IMR-90 (cell line): ENCODE results near the gene MFSD6. TPM values are rescaled to one million over a fixed set of nuclear protein-coding genes. Genes with fewer than 3 reads are reported as not detected.

Source experiments
- ATAC-seq: fragments of 200-7000 bp; cut with Tn5 transposase; 2 replicates; pipeline ENCODE4 v1.9.1; 2020; ENCODE audit warnings: low read depth, mild to moderate bottlenecking, moderate library complexity
- BruUV-seq: library from RNA; stranded (reverse); fragments of 400-500 nt; replicated peaks from 2 replicates; lab custom pipeline; 2021; lab: Mats Ljungman, UMichigan
- CTCF ChIA-PET: fragments of 300-600 bp; formaldehyde crosslinking; extraction: SDS; loops from one replicate; lab custom pipeline; 2021; ENCODE audit warnings: antibody characterized with exemption; lab: Yijun Ruan, JAX
- POLR2A ChIA-PET: fragments of 300-600 bp; sonication (Branson Sonifier 250); formaldehyde crosslinking; loops from one replicate; lab custom pipeline; 2022; ENCODE audit warnings: antibody characterized with exemption; ENCODE audit not compliant: unreplicated experiment; lab: Charles Lee
- DNase-seq: peaks from one replicate; pipeline ENCODE4 v3.0.0; 2013
- H2AFZ ChIP-seq: replicated peaks from 2 replicates; pipeline ENCODE3; 2013; ENCODE audit warnings: low read length, mild to moderate bottlenecking; ENCODE audit not compliant: poor library complexity
- H2AK5ac ChIP-seq: 2 replicates; pipeline ENCODE4 v1.6.1; 2013; ENCODE audit warnings: low read depth, low read length, inconsistent platforms
- H2AK9ac ChIP-seq: replicated peaks from 2 replicates; pipeline ENCODE3; 2013; ENCODE audit warnings: mild to moderate bottlenecking, low read depth, low read length, moderate library complexity; ENCODE audit not compliant: poor library complexity
- H2BK120ac ChIP-seq: 2 replicates; pipeline ENCODE4 v1.6.1; 2013; ENCODE audit warnings: low read depth, low read length, inconsistent platforms
- H2BK15ac ChIP-seq: 3 replicates; pipeline ENCODE4 v1.6.1; 2013; ENCODE audit warnings: low read depth, low read length, inconsistent platforms
- H2BK20ac ChIP-seq: 2 replicates; pipeline ENCODE4 v1.6.1; 2013; ENCODE audit warnings: low read depth, mild to moderate bottlenecking, inconsistent platforms, low read length, moderate library complexity
- H2BK5ac ChIP-seq: 2 replicates; pipeline ENCODE4 v1.6.1; 2013; ENCODE audit warnings: mild to moderate bottlenecking, low read depth, low read length, inconsistent platforms; ENCODE audit not compliant: poor library complexity, severe bottlenecking
- H3K14ac ChIP-seq: replicated peaks from 2 replicates; pipeline ENCODE4 v1.6.1; 2013; ENCODE audit warnings: low read depth, low read length, inconsistent platforms
- H3K18ac ChIP-seq: 2 replicates; pipeline ENCODE4 v1.6.1; 2013; ENCODE audit warnings: low read depth, low read length, control low read depth
- H3K23ac ChIP-seq: 2 replicates; pipeline ENCODE4 v1.6.1; 2013; ENCODE audit warnings: low read depth, low read length, inconsistent platforms
- H3K27ac ChIP-seq: 2 replicates; pipeline ENCODE4 v1.5.1; 2013; ENCODE audit warnings: mild to moderate bottlenecking, control low read depth, low read length; ENCODE audit not compliant: insufficient read depth
- H3K27me3 ChIP-seq: 2 replicates; pipeline ENCODE4 v1.6.1; 2013; ENCODE audit warnings: low read length; ENCODE audit not compliant: control insufficient read depth, insufficient read depth
- H3K36me3 ChIP-seq: 2 replicates; pipeline ENCODE4 v1.6.1; 2013; ENCODE audit warnings: low read length, mixed read lengths; ENCODE audit not compliant: control insufficient read depth, insufficient read depth
- H3K4ac ChIP-seq: 2 replicates; pipeline ENCODE4 v1.6.1; 2013; ENCODE audit warnings: low read depth, low read length, inconsistent platforms
- H3K4me1 ChIP-seq: 2 replicates; pipeline ENCODE4 v1.6.1; 2013; ENCODE audit warnings: low read length, mixed read lengths; ENCODE audit not compliant: control insufficient read depth, insufficient read depth
- H3K4me2 ChIP-seq: 2 replicates; pipeline ENCODE4 v1.6.1; 2013; ENCODE audit warnings: low read depth, mild to moderate bottlenecking, control low read depth, low read length, moderate library complexity
- H3K4me3 ChIP-seq: 2 replicates; pipeline ENCODE4 v1.5.1; 2013; ENCODE audit warnings: low read depth, mild to moderate bottlenecking, control low read depth, low read length, moderate library complexity; ENCODE audit not compliant: insufficient read depth
- H3K56ac ChIP-seq: 2 replicates; pipeline ENCODE4 v1.6.1; 2013; ENCODE audit warnings: low read length, inconsistent platforms; ENCODE audit not compliant: insufficient read depth; ENCODE audit errors: extremely low read depth
- H3K79me1 ChIP-seq, 2 experiments: 2 replicates each; pipeline ENCODE4 v1.6.1; 2013; ENCODE audit warnings: low read length in 2 of 2, inconsistent platforms in 1 of 2, low read depth in 1 of 2
- H3K9ac ChIP-seq: 2 replicates; pipeline ENCODE4 v1.6.1; 2013; ENCODE audit warnings: low read depth, low read length, control low read depth
- H3K9me1 ChIP-seq: 2 replicates; pipeline ENCODE4 v1.6.1; 2013; ENCODE audit warnings: low read length, inconsistent platforms; ENCODE audit not compliant: insufficient read depth
- H3K9me3 ChIP-seq: 2 replicates; pipeline ENCODE4 v1.6.1; 2013; ENCODE audit warnings: low read length; ENCODE audit not compliant: control insufficient read depth, insufficient read depth
- H4K20me1 ChIP-seq: 2 replicates; pipeline ENCODE4 v1.6.1; 2013; ENCODE audit warnings: low read length, inconsistent platforms; ENCODE audit not compliant: insufficient read depth
- H4K5ac ChIP-seq: 2 replicates; pipeline ENCODE4 v1.6.1; 2013; ENCODE audit warnings: mild to moderate bottlenecking, low read depth, low read length, control low read depth
- H4K8ac ChIP-seq, 2 experiments: 2 replicates each; pipeline ENCODE4 v1.6.1; 2013; ENCODE audit warnings: low read depth in 2 of 2, low read length in 2 of 2, control low read depth in 1 of 2, inconsistent platforms in 1 of 2
- H4K91ac ChIP-seq: 2 replicates; pipeline ENCODE4 v1.6.1; 2013; ENCODE audit warnings: low read depth, low read length, inconsistent platforms; ENCODE audit not compliant: insufficient read depth
- CHD1 ChIP-seq: IDR thresholded peaks from 2 replicates; pipeline ENCODE4 v1.6.1; 2012; ENCODE audit warnings: low read depth, low read length, improper control_type of control experiment
- ELK1 ChIP-seq: fragments of 150-350 bp; IDR thresholded peaks from 2 replicates; pipeline ENCODE4 v1.6.1; 2016; ENCODE audit warnings: low read depth, mild to moderate bottlenecking, low read length, moderate library complexity, borderline replicate concordance
- MXI1 ChIP-seq: IDR thresholded peaks from 2 replicates; pipeline ENCODE4 v1.6.1; 2012; ENCODE audit warnings: low read depth, mild to moderate bottlenecking, low read length, moderate library complexity, borderline replicate concordance
- NFE2L2 ChIP-seq: fragments of 150-350 bp; IDR thresholded peaks from 2 replicates; pipeline ENCODE4 v1.6.1; 2016; ENCODE audit warnings: low read depth, mild to moderate bottlenecking, low read length
- RCOR1 ChIP-seq: IDR thresholded peaks from 2 replicates; pipeline ENCODE4 v1.6.1; 2012; ENCODE audit warnings: mild to moderate bottlenecking, low read length, improper control_type of control experiment; ENCODE audit not compliant: insufficient replicate concordance
- WGBS, 2 experiments: methylation state at CpG; one replicate each; pipeline versions ENCODE4 v1.1.5 to v1.1.7; 2013; ENCODE audit warnings: missing lambda C conversion rate in 2 of 2; ENCODE audit not compliant: insufficient read length in 1 of 2; ENCODE audit errors: extremely low coverage in 2 of 2; 5-methylcytosine and 5-hydroxymethylcytosine counted together
- dilution Hi-C: fragments of 300-500 bp; cut with HindIII; formaldehyde crosslinking; loops from one replicate; pipeline ENCODE4 v1.14.3; 2018; ENCODE audit warnings: low sequenced_read_pairs; ENCODE audit not compliant: unreplicated experiment
- in situ Hi-C: fragments of 300-500 bp; cut with MboI; formaldehyde crosslinking; loops from 3 replicates; pipeline ENCODE4 v1.14.3; 2019; ENCODE audit warnings: low sequenced_read_pairs, inconsistent platforms, mixed read lengths
- intact Hi-C: fragments of 100-400 bp; cut with micrococcal nuclease; formaldehyde crosslinking; loops from 2 replicates; pipeline ENCODE4 v1.10.0; 2022
- polyA plus RNA-seq, 3 experiments: library from polyadenylated mRNA; depleted of rRNA; stranded (reverse); fragments of >200 nt; gene quantifications; 2 replicates each; pipeline ENCODE4 v1.2.3, GENCODE V29; 2012; ENCODE audit warnings: low replicate concordance in 1 of 3
- total RNA-seq: library from RNA; depleted of rRNA; stranded (reverse); fragments of >200 nt; gene quantifications from 2 replicates; pipeline ENCODE4 v1.2.3, GENCODE V29; 2012
- TF ChIP-seq, protein P1 (sequence below): conservative IDR thresholded peaks from 2 replicates; pipeline ENCODE4 v1.5.1; 2012; ENCODE audit warnings: mild to moderate bottlenecking, low read depth, low read length, improper control_type of control experiment

The MFSD6 gene
- total and polyA plus RNA-seq, 2 of the 4 experiments (the other 2 are of a cell fraction), result 4.2 to 7.7 TPM

DNA sequence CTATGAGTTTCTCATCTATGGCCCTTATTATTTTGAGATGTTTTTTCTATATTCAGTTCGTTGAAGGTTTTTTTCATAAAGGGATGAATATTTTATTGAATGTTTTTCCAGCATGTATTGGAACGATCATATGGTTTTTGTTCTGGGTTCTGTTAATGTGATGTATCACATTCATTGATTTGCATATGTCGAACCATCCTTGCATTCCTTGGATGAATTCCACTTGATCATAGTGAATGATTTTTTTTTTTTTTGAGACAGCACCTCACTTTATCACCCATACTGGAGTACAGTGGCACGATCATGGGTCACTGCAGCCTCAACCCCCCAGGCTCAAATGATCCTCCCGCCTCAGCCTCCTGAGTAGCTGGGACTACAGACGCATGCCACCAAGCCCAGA is 131.9 kb downstream of the MFSD6 start:
- WGBS, 2 experiments, result no CpG with 5 or more reads among the region's 6 CpGs
- no peak overlapping the region for H4K5ac ChIP-seq
- peaks cover 1% of the 10 kb centered on the region; the same call in 1 of the 2 replicates for H3K4me1 ChIP-seq
- peaks cover 0 to under 1% of the 10 kb centered on the region in 2 experiments; a peak in 1 of 4 replicates for H3K79me1 ChIP-seq
- H3K18ac ChIP-seq, result no peak overlapping the region
- no peak overlapping the region for H3K9ac ChIP-seq
- in situ Hi-C loops (no loop called here), intact Hi-C loops (no loop called here), dilution Hi-C loops (no loop called here)
- no peak overlapping the region for H4K8ac ChIP-seq
- TF ChIP-seq NFE2L2 (no peak), CHD1 (no peak), ELK1 (no peak), MXI1 (no peak), RCOR1 (no peak)
- TF ChIP-seq, protein P1, sequence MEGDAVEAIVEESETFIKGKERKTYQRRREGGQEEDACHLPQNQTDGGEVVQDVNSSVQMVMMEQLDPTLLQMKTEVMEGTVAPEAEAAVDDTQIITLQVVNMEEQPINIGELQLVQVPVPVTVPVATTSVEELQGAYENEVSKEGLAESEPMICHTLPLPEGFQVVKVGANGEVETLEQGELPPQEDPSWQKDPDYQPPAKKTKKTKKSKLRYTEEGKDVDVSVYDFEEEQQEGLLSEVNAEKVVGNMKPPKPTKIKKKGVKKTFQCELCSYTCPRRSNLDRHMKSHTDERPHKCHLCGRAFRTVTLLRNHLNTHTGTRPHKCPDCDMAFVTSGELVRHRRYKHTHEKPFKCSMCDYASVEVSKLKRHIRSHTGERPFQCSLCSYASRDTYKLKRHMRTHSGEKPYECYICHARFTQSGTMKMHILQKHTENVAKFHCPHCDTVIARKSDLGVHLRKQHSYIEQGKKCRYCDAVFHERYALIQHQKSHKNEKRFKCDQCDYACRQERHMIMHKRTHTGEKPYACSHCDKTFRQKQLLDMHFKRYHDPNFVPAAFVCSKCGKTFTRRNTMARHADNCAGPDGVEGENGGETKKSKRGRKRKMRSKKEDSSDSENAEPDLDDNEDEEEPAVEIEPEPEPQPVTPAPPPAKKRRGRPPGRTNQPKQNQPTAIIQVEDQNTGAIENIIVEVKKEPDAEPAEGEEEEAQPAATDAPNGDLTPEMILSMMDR, result no peak
- no peak for DNase-seq
- no peak overlapping the region for H2BK15ac ChIP-seq
- no peak overlapping the region for H3K4ac ChIP-seq
- H3K9me1 ChIP-seq, result no peaks in the 10 kb centered on the region
- H3K23ac ChIP-seq, result no peak overlapping the region
- BruUV-seq, result no TSS peak
- H4K91ac ChIP-seq, result no peak overlapping the region
- H2BK5ac ChIP-seq, result no peak overlapping the region
- H2BK20ac ChIP-seq, result no peak overlapping the region
- ChIA-PET POLR2A (no interaction called here), CTCF (no interaction called here)
- no peak overlapping the region for H2AFZ ChIP-seq
- no peak overlapping the region for H3K56ac ChIP-seq
- H2BK120ac ChIP-seq, result no peak overlapping the region
- H3K4me3 ChIP-seq, result no peak overlapping the region
- no peaks in the 10 kb centered on the region for H3K36me3 ChIP-seq
- H2AK5ac ChIP-seq, result no peak overlapping the region
- no peak overlapping the region for H3K4me2 ChIP-seq
- no peak for ATAC-seq
- H2AK9ac ChIP-seq, result no peak overlapping the region
- H3K9me3 ChIP-seq, result peaks cover 5% of the 10 kb centered on the region
- no peak overlapping the region for H3K14ac ChIP-seq
- no peak overlapping the region for H3K27ac ChIP-seq
- no peaks in the 10 kb centered on the region for H3K27me3 ChIP-seq
- no peaks in the 10 kb centered on the region for H4K20me1 ChIP-seq
